IPS-20b (cell line): ENCODE measurements around the gene PPIF.

ENCODE experiments used
- H3K27ac ChIP-seq: one replicate; pipeline ENCODE4 v1.5.1; 2013; ENCODE audit warnings: low read length
- H3K27me3 ChIP-seq: 2 replicates; pipeline ENCODE4 v1.6.1; 2013; ENCODE audit warnings: mild to moderate bottlenecking, low read length, inconsistent platforms; ENCODE audit not compliant: insufficient read depth
- H3K36me3 ChIP-seq: 2 replicates; pipeline ENCODE4 v1.6.1; 2013; ENCODE audit warnings: low read depth, mild to moderate bottlenecking, inconsistent platforms, low read length, moderate library complexity; ENCODE audit not compliant: insufficient read depth
- H3K4me1 ChIP-seq: 2 replicates; pipeline ENCODE4 v1.6.1; 2013; ENCODE audit warnings: mild to moderate bottlenecking, control low read depth, inconsistent platforms, low read length, moderate library complexity; ENCODE audit not compliant: insufficient read depth
- H3K4me3 ChIP-seq: 2 replicates; pipeline ENCODE4 v1.5.1; 2013; ENCODE audit warnings: mild to moderate bottlenecking, low read length, inconsistent platforms
- H3K9ac ChIP-seq: 2 replicates; pipeline ENCODE4 v1.6.1; 2013; ENCODE audit warnings: low read depth, mild to moderate bottlenecking, inconsistent platforms, low read length, moderate library complexity
- H3K9me3 ChIP-seq: 2 replicates; pipeline ENCODE4 v1.6.1; 2013; ENCODE audit warnings: mild to moderate bottlenecking, low read depth, low read length, inconsistent platforms; ENCODE audit not compliant: insufficient read depth

PPIF gene

GRCh38 chr10:79308016-79308415 is 39.3 kb upstream of the PPIF start:
- H3K27ac ChIP-seq: no peak overlapping the region
- no peaks in the 10 kb centered on the region for H3K9me3 ChIP-seq
- no peak overlapping the region for H3K9ac ChIP-seq
- H3K27me3 ChIP-seq: no peaks in the 10 kb centered on the region
- H3K36me3 ChIP-seq: peaks cover 71% of the 10 kb centered on the region
- no peak overlapping the region for H3K4me3 ChIP-seq
- H3K4me1 ChIP-seq: no peaks in the 10 kb centered on the region

- Histone ChIP-seq H3K36me3 (peaks cover 61% of the 10 kb centered on the region), H3K4me3 (no peak overlapping the region), H3K9me3 (no peaks in the 10 kb centered on the region), H3K9ac (no peak overlapping the region), H3K4me1 (no peaks in the 10 kb centered on the region), H3K27ac (no peak overlapping the region), H3K27me3 (no peaks in the 10 kb centered on the region)
Observed at GRCh38 chr10:79308969-79309665, 38.2 kb upstream of the PPIF start.

- H3K9ac ChIP-seq: no peak overlapping the region
- no peaks in the 10 kb centered on the region for H3K27me3 ChIP-seq
- H3K36me3 ChIP-seq: peaks cover 55% of the 10 kb centered on the region
- no peak overlapping the region for H3K27ac ChIP-seq
- no peaks in the 10 kb centered on the region for H3K9me3 ChIP-seq
- no peaks in the 10 kb centered on the region for H3K4me1 ChIP-seq
- H3K4me3 ChIP-seq: no peak overlapping the region
Observed at GRCh38 chr10:79310200-79310865, 36.9 kb upstream of the PPIF start.

GRCh38 chr10:79310911-79311573 is 36.2 kb upstream of the PPIF start:
- no peaks in the 10 kb centered on the region for H3K4me1 ChIP-seq
- peaks cover 55% of the 10 kb centered on the region for H3K36me3 ChIP-seq
- H3K27me3 ChIP-seq: no peaks in the 10 kb centered on the region
- H3K4me3 ChIP-seq: no peak overlapping the region
- no peak overlapping the region for H3K9ac ChIP-seq
- H3K27ac ChIP-seq: no peak overlapping the region
- H3K9me3 ChIP-seq: no peaks in the 10 kb centered on the region

- H3K27me3 ChIP-seq: no peaks in the 10 kb centered on the region
- H3K4me1 ChIP-seq: peaks cover 4% of the 10 kb centered on the region; the same call in 1 of the 2 replicates
- H3K36me3 ChIP-seq: peaks cover 49% of the 10 kb centered on the region
- no peaks in the 10 kb centered on the region for H3K9me3 ChIP-seq
- no peak overlapping the region for H3K4me3 ChIP-seq
- no peak overlapping the region for H3K9ac ChIP-seq
- H3K27ac ChIP-seq: no peak overlapping the region
Observed at GRCh38 chr10:79311581-79312407, 35.5 kb upstream of the PPIF start.

GRCh38 chr10:79312601-79313187 is 34.6 kb upstream of the PPIF start:
- no peak overlapping the region for H3K9ac ChIP-seq
- no peaks in the 10 kb centered on the region for H3K27me3 ChIP-seq
- H3K27ac ChIP-seq: no peak overlapping the region
- no peak overlapping the region for H3K4me3 ChIP-seq
- H3K9me3 ChIP-seq: no peaks in the 10 kb centered on the region
- H3K4me1 ChIP-seq: peaks cover 13% of the 10 kb centered on the region; the same call in 1 of the 2 replicates
- peaks cover 40% of the 10 kb centered on the region for H3K36me3 ChIP-seq

- Histone ChIP-seq H3K4me1 (peaks cover 20% of the 10 kb centered on the region), H3K36me3 (peaks cover 34% of the 10 kb centered on the region), H3K4me3 (no peak overlapping the region), H3K9me3 (no peaks in the 10 kb centered on the region), H3K27ac (no peak overlapping the region), H3K9ac (no peak overlapping the region), H3K27me3 (no peaks in the 10 kb centered on the region)
Observed at GRCh38 chr10:79313320-79313719, 33.9 kb upstream of the PPIF start.

- Histone ChIP-seq H3K9me3 (no peaks in the 10 kb centered on the region), H3K36me3 (peaks cover 27% of the 10 kb centered on the region), H3K4me3 (no peak overlapping the region), H3K27ac (no peak overlapping the region), H3K27me3 (no peaks in the 10 kb centered on the region), H3K9ac (no peak overlapping the region), H3K4me1 (peaks cover 20% of the 10 kb centered on the region)
Observed at GRCh38 chr10:79313911-79314439, 33.3 kb upstream of the PPIF start.

- Histone ChIP-seq H3K4me3 (no peak overlapping the region), H3K4me1 (peaks cover 20% of the 10 kb centered on the region), H3K9ac (no peak overlapping the region), H3K9me3 (no peaks in the 10 kb centered on the region), H3K36me3 (peaks cover 20% of the 10 kb centered on the region), H3K27me3 (no peaks in the 10 kb centered on the region), H3K27ac (no peak overlapping the region)
Observed at GRCh38 chr10:79314761-79315601, 32.3 kb upstream of the PPIF start.

- Histone ChIP-seq H3K27me3 (no peaks in the 10 kb centered on the region), H3K9ac (no peak overlapping the region), H3K9me3 (no peaks in the 10 kb centered on the region), H3K36me3 (peaks cover 20% of the 10 kb centered on the region), H3K27ac (no peak overlapping the region), H3K4me3 (no peak overlapping the region), H3K4me1 (peaks cover 20% of the 10 kb centered on the region)
Observed at GRCh38 chr10:79315602-79315920, 31.7 kb upstream of the PPIF start.
